RWPE1 (cell line): ENCODE measurements around the gene GORASP1.

Source experiments
- CTCF ChIA-PET: fragments of 350-600 bp; sonication (Branson Sonifier 250); formaldehyde crosslinking; extraction: SDS; loops from one replicate; lab custom pipeline; 2021; lab: Yijun Ruan, JAX
- POLR2A ChIA-PET: fragments of 400-600 bp; formaldehyde crosslinking; extraction: SDS; loops from one replicate; lab custom pipeline; 2020; ENCODE audit warnings: antibody characterized with exemption; ENCODE audit not compliant: low non-redundant PET; lab: Yijun Ruan, JAX
- DNase-seq: peaks from one replicate; pipeline ENCODE4 v3.0.0; 2012; ENCODE audit warnings: low spot score
- H3K27ac ChIP-seq: fragments of 450-650 bp; 2 replicates; pipeline ENCODE4 v1.5.1; 2017
- TF ChIP-seq, protein P1 (sequence below): fragments of 450-650 bp; conservative IDR thresholded peaks from 2 replicates; pipeline ENCODE4 v1.5.1; 2017; ENCODE audit warnings: low read depth, mild to moderate bottlenecking

The GORASP1 gene

DNA sequence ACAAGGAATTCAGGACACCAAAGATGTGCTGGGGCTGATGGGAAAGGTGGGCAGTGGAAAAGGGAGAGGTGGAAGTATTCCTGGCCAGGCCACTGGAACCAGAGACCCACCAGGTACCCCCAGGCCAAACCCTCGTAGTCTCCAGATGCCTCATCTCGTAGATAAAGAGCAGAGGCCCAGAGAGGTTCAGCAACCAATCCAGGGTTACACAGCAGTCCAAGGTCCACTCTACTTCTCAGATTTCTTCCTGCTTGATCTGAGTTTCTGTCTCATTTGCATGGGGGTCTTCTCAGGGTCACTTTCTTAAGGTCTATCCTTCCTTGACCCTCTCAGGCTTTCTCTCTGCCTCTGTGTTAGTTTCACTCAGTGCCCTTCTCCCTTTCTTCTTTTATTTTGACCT lies 5.1 kb upstream of the GORASP1 start:
- POLR2A ChIA-PET: no interaction called here
- TF ChIP-seq, protein P1, sequence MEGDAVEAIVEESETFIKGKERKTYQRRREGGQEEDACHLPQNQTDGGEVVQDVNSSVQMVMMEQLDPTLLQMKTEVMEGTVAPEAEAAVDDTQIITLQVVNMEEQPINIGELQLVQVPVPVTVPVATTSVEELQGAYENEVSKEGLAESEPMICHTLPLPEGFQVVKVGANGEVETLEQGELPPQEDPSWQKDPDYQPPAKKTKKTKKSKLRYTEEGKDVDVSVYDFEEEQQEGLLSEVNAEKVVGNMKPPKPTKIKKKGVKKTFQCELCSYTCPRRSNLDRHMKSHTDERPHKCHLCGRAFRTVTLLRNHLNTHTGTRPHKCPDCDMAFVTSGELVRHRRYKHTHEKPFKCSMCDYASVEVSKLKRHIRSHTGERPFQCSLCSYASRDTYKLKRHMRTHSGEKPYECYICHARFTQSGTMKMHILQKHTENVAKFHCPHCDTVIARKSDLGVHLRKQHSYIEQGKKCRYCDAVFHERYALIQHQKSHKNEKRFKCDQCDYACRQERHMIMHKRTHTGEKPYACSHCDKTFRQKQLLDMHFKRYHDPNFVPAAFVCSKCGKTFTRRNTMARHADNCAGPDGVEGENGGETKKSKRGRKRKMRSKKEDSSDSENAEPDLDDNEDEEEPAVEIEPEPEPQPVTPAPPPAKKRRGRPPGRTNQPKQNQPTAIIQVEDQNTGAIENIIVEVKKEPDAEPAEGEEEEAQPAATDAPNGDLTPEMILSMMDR: no peak
- CTCF ChIA-PET: no interaction called here
- DNase-seq: no peak
- no peak overlapping the region for H3K27ac ChIP-seq

DNA sequence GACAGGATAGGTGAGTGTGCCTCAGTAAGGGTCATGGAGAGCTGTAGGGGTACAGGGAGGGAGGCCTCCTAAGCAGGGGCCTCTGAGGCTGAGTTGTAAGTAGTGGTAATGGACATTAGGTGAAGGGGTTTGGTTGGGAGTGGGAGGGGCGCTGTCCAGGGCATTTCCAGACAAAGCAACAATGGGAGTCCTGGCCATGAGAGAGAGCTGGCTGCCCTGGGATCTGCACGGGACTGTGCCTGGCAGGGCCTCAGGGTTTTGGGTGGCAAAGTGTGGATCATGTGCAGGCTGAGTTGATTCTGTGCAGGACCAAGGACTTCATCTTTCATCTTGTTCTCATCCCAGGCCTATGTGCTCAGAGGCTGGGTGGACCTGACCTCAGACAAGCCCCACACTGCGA lies 4.7 kb upstream of the GORASP1 start:
- ChIA-PET POLR2A (no interaction called here), CTCF (no interaction called here)
- TF ChIP-seq, protein P1: no peak
- no peak for DNase-seq
- no peak overlapping the region for H3K27ac ChIP-seq

DNA sequence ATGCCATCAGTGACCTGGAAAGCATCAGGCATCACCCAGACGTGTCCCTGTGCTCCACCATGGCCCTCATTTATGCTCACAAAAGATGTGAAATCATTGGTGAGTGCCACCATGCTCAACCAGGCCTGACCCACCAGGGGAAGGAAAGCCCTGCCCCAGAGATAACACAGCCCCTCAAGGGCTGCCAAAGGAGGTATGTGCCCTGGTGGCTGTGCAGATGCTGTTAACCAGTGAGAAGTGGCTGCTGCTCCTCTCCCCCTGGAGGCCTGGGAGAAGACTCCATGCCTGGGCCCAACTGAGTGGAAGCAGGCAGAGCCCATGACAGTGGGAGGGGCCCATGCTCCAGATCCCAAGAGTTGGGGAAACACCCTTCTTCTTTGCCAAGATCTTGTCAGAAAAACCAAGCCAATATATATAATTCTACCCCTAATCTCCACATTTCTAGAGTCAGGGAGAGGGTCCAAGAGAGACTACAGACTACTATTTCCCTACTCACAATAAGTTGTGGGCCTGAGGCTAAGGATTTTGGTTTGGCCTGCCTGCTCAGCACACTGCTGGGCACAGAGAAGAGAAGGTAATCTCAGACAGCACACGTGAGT lies 2.7 kb upstream of the GORASP1 start:
- no peak overlapping the region for H3K27ac ChIP-seq
- ChIA-PET POLR2A (no interaction called here), CTCF (no interaction called here)
- DNase-seq: no peak
- TF ChIP-seq, protein P1: no peak

DNA sequence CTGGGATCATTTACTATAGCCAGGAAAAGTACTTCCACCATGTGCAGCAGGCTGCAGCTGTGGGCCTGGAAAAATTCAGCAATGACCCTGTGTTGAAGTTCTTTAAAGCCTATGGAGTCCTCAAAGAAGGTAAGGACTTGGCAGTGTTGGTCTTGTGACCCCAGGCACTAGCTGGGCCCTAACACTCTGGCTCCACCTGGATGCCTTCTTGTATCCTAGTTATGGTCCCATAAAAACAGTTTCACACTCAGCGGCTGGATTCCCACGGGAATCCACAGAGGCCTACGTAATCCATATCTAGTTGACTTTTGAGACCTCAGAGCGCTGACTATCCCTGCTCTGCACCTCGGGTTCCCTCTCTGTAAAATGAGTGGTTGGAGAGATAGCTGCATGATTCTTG lies 1.7 kb upstream of the GORASP1 start:
- no peak for DNase-seq
- TF ChIP-seq, protein P1: no peak
- ChIA-PET CTCF (no interaction called here), POLR2A (no interaction called here)
- no peak overlapping the region for H3K27ac ChIP-seq

DNA sequence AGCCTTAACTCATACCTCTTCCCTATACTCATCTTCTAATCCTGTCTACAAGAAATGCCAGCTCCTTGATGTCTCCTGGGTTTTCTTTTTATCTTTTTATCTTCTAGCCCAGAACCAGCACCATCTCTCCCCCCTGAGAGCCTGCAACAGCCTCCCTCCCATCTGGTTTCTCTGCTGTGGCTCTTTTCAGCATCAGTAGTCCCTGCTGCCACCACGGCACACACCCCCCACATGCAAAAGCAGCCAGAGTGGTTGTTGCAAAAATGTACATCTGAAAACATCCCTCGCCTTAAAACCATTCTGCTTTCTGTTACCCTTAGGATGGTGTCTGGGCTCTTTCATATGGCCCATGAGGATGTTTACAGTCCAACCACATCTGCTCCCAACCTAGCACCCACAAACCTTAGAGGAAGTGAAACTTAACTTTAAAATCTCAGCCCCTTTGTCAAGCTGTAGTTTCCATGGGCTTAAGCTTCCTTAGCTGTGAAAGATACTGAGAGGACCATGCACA lies 828 bp upstream of the GORASP1 start:
- POLR2A ChIA-PET: no interaction called here
- peak overlapping the region; percentile 83 for H3K27ac ChIP-seq
- DNase-seq: no peak
- CTCF ChIA-PET: interaction anchor here (0.6 to 0.7 kb wide), 2 partner anchors 41 to 180 kb away, joined by 3 read pairs; no protein-coding TSS in a partner anchor
- TF ChIP-seq, protein P1: no peak

DNA sequence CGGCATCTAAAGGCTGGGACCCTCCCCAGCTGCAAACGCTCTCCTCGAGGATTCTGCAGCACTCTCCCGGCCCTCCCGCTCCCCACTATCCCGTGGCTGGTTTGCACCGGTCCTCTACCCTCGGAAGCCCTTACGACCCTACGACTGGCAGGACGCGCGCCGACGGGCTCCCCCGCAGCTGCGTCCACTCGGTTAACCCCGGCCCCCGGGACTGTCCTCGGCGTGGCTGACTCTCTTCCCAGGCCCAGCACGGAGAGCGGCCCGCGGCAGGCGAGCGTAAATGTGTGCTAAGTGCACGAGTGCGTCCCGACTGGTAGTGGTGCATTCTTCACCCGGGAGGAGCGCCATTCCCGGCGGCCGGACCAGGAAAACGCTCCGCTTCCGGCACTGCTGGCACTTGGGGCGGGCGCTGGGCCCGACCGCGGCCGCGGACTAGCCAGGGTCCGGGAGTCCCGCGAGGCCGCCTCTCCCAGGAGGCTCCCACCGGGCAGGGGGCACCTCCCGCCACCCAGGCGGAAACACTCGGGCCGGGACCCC lies 508 bp downstream of the GORASP1 start:
- CTCF ChIA-PET: interaction anchor here (0.7 kb wide), 2 partner anchors 13 to 83 kb away, joined by 3 to 5 read pairs; no protein-coding TSS in a partner anchor
- TF ChIP-seq, protein P1: no peak
- peak; percentile 65 for DNase-seq
- peak overlapping the region; percentile 83 for H3K27ac ChIP-seq
- POLR2A ChIA-PET: no interaction called here
